H9 (cell line): ENCODE data around the gene EFHD1. TPM values are rescaled to one million over a fixed set of nuclear protein-coding genes. Genes with fewer than 3 reads are reported as not detected.

Source experiments
- DNase-seq: peaks from one replicate; pipeline ENCODE4 v3.0.0-alpha.2; 2017
- H2AFZ ChIP-seq: one replicate; pipeline ENCODE4 v1.6.1; 2013; ENCODE audit warnings: mild to moderate bottlenecking, low read length, control low read depth, moderate library complexity
- H2AK5ac ChIP-seq: 2 replicates; pipeline ENCODE4 v1.6.1; 2013; ENCODE audit warnings: low read length, control low read depth, mixed read lengths; ENCODE audit not compliant: insufficient read length
- H2BK120ac ChIP-seq: one replicate; pipeline ENCODE4 v1.6.1; 2013; ENCODE audit warnings: low read depth, mild to moderate bottlenecking, low read length, control low read depth, inconsistent platforms; ENCODE audit not compliant: poor library complexity, severe bottlenecking
- H2BK12ac ChIP-seq: 2 replicates; pipeline ENCODE4 v1.6.1; 2013; ENCODE audit warnings: low read length, control low read depth, mixed read lengths, low read depth; ENCODE audit not compliant: insufficient read length
- H2BK15ac ChIP-seq: 2 replicates; pipeline ENCODE4 v1.6.1; 2013; ENCODE audit warnings: low read depth, low read length, control low read depth
- H2BK20ac ChIP-seq: one replicate; pipeline ENCODE4 v1.6.1; 2013; ENCODE audit warnings: low read depth, mild to moderate bottlenecking, low read length, control low read depth, inconsistent platforms; ENCODE audit not compliant: poor library complexity, severe bottlenecking
- H2BK5ac ChIP-seq: 2 replicates; pipeline ENCODE4 v1.6.1; 2013; ENCODE audit warnings: low read length, control low read depth, mixed read lengths; ENCODE audit not compliant: insufficient read length
- H3K14ac ChIP-seq: 2 replicates; pipeline ENCODE4 v1.6.1; 2013; ENCODE audit warnings: low read length, control low read depth; ENCODE audit not compliant: insufficient read depth
- H3K18ac ChIP-seq: 2 replicates; pipeline ENCODE4 v1.6.1; 2013; ENCODE audit warnings: low read depth, mild to moderate bottlenecking, mixed read lengths, low read length, control low read depth; ENCODE audit not compliant: insufficient read length
- H3K23ac ChIP-seq: 2 replicates; pipeline ENCODE4 v1.6.1; 2013; ENCODE audit warnings: low read length, control low read depth, mixed read lengths, low read depth; ENCODE audit not compliant: insufficient read length
- H3K23me2 ChIP-seq: 2 replicates; pipeline ENCODE4 v1.6.1; 2013; ENCODE audit warnings: low read depth, mild to moderate bottlenecking, mixed read lengths, low read length, control low read depth; ENCODE audit not compliant: insufficient read length, poor library complexity, severe bottlenecking
- H3K27ac ChIP-seq: 2 replicates; pipeline ENCODE4 v1.5.1; 2013; ENCODE audit warnings: low read length, control low read depth, mixed read lengths, low read depth; ENCODE audit not compliant: insufficient read length
- H3K27me3 ChIP-seq: 2 replicates; pipeline ENCODE4 v1.6.1; 2013; ENCODE audit warnings: low read length, control low read depth, inconsistent platforms; ENCODE audit not compliant: insufficient read depth
- H3K4ac ChIP-seq: 2 replicates; pipeline ENCODE4 v1.6.1; 2013; ENCODE audit warnings: low read depth, mild to moderate bottlenecking, control low read depth, inconsistent platforms, low read length, moderate library complexity
- H3K4me1 ChIP-seq: 2 replicates; pipeline ENCODE4 v1.6.1; 2013; ENCODE audit warnings: low read length, control low read depth, inconsistent platforms; ENCODE audit not compliant: insufficient read depth
- H3K4me2 ChIP-seq: 2 replicates; pipeline ENCODE4 v1.6.1; 2013; ENCODE audit warnings: low read length, control low read depth, mixed read lengths; ENCODE audit not compliant: insufficient read length, insufficient read depth
- H3K56ac ChIP-seq: 2 replicates; pipeline ENCODE4 v1.6.1; 2013; ENCODE audit warnings: low read depth, mild to moderate bottlenecking, mixed read lengths, low read length, control low read depth; ENCODE audit not compliant: insufficient read length
- H3K79me1 ChIP-seq: 2 replicates; pipeline ENCODE4 v1.6.1; 2013; ENCODE audit warnings: low read depth, mild to moderate bottlenecking, moderate library complexity, low read length, control low read depth, inconsistent platforms; ENCODE audit not compliant: insufficient read depth, poor library complexity, severe bottlenecking
- H3K79me2 ChIP-seq: 2 replicates; pipeline ENCODE4 v1.6.1; 2013; ENCODE audit warnings: low read length, control low read depth, inconsistent platforms; ENCODE audit not compliant: insufficient read depth
- H3K9ac ChIP-seq: 2 replicates; pipeline ENCODE4 v1.6.1; 2013; ENCODE audit warnings: low read length, control low read depth, mixed read lengths; ENCODE audit not compliant: insufficient read length; ENCODE audit errors: extremely low read depth
- H3K9me3 ChIP-seq: one replicate; pipeline ENCODE4 v1.6.1; 2013; ENCODE audit warnings: low read depth, low read length, inconsistent platforms; ENCODE audit not compliant: control insufficient read depth
- H3T11ph ChIP-seq: one replicate; pipeline ENCODE4 v1.6.1; 2013; ENCODE audit warnings: mild to moderate bottlenecking, low read length, control low read depth, inconsistent platforms
- H4K20me1 ChIP-seq: one replicate; pipeline ENCODE4 v1.6.1; 2013; ENCODE audit not compliant: control insufficient read depth, insufficient read length, insufficient read depth
- H4K5ac ChIP-seq: 2 replicates; pipeline ENCODE4 v1.6.1; 2013; ENCODE audit warnings: low read depth, mild to moderate bottlenecking, mixed read lengths, low read length, control low read depth; ENCODE audit not compliant: insufficient read length
- H4K8ac ChIP-seq: replicated peaks from 2 replicates; pipeline ENCODE4 v1.6.1; 2013; ENCODE audit warnings: low read length, control low read depth, mixed read lengths, low read depth; ENCODE audit not compliant: insufficient read length
- H4K91ac ChIP-seq: 2 replicates; pipeline ENCODE4 v1.6.1; 2013; ENCODE audit warnings: low read depth, mild to moderate bottlenecking, moderate library complexity, mixed read lengths, low read length, control low read depth; ENCODE audit not compliant: insufficient read length
- H3K27ac Mint-ChIP-seq, 3 experiments: 2 replicates in 2 of 3; 3 replicates in 1 of 3; pipeline ENCODE4 v1.8.0; 2020 to 2021; ENCODE audit warnings: mixed read lengths in 3 of 3, mild to moderate bottlenecking in 1 of 3, moderate library complexity in 1 of 3
- H3K27me3 Mint-ChIP-seq: 2 replicates; pipeline ENCODE4 v1.8.0; 2021; ENCODE audit warnings: low read depth, mild to moderate bottlenecking, moderate library complexity, mixed read lengths
- H3K36me3 Mint-ChIP-seq, 3 experiments: 2 replicates in 2 of 3; 3 replicates in 1 of 3; pipeline ENCODE4 v1.8.0; 2020 to 2021; ENCODE audit warnings: low read depth in 3 of 3, mixed read lengths in 3 of 3; ENCODE audit not compliant: insufficient read depth in 1 of 3
- H3K4me1 Mint-ChIP-seq, 2 experiments: 2 replicates each; pipeline ENCODE4 v1.8.0; 2020; ENCODE audit warnings: mixed read lengths in 2 of 2
- H3K4me3 Mint-ChIP-seq, 2 experiments: 2 replicates in 1 of 2; 3 replicates in 1 of 2; pipeline ENCODE4 v1.8.0; 2020 to 2021; ENCODE audit warnings: mild to moderate bottlenecking in 2 of 2, mixed read lengths in 2 of 2, moderate library complexity in 1 of 2
- H3K9me3 Mint-ChIP-seq, 2 experiments: 2 replicates in 1 of 2; 3 replicates in 1 of 2; pipeline ENCODE4 v1.8.0; 2020; ENCODE audit warnings: mild to moderate bottlenecking in 2 of 2, mixed read lengths in 2 of 2, moderate library complexity in 1 of 2
- WGBS: extraction: QIAGEN DNeasy Blood & Tissue Kit; methylation state at CpG from one replicate; pipeline ENCODE4 v1.1.7; 2013; ENCODE audit warnings: missing lambda C conversion rate, low lambda C conversion rate, mixed read lengths; ENCODE audit not compliant: insufficient read length; ENCODE audit errors: extremely low coverage; 5-methylcytosine and 5-hydroxymethylcytosine counted together
- total RNA-seq: library from RNA; stranded (reverse); gene quantifications from 2 replicates; pipeline ENCODE4 v1.2.1, GENCODE V29; 2021
- TF ChIP-seq, protein P1 (sequence below): fragments of 200-600 bp; sonication (generic); conservative IDR thresholded peaks from 3 replicates; pipeline ENCODE4 v1.8.0; 2021; ENCODE audit warnings: antibody characterized with exemption, mild to moderate bottlenecking

Gene EFHD1
- total RNA-seq, 1 experiment from 2014 or later, result 2.8 TPM

GRCh38 chr2:232707076-232707475, 73.7 kb downstream of the EFHD1 start:
- H3K23me2 ChIP-seq, result no peaks in the 10 kb centered on the region
- no peaks in the 10 kb centered on the region for H3K27me3 ChIP-seq
- H3K4ac ChIP-seq, result no peak overlapping the region
- no peak for DNase-seq
- no peak overlapping the region for H2BK12ac ChIP-seq
- H3K9me3 ChIP-seq, result no peaks in the 10 kb centered on the region
- Mint-ChIP-seq H3K27ac (no peak overlapping the region), H3K9me3 (no peaks in the 10 kb centered on the region), H3K4me3 (no peak overlapping the region), H3K4me1 (no peaks in the 10 kb centered on the region), H3K27me3 (no peaks in the 10 kb centered on the region), H3K36me3 (peaks cover 26 to 53% (median 38%) of the 10 kb centered on the region in 3 experiments; a peak in 6 of 7 replicates)
- H3K18ac ChIP-seq, result no peak overlapping the region
- peaks cover 3% of the 10 kb centered on the region for H3K79me1 ChIP-seq
- H4K8ac ChIP-seq, result no peak overlapping the region
- no peaks in the 10 kb centered on the region for H4K20me1 ChIP-seq
- WGBS, result no CpG with 5 or more reads among the region's 4 CpGs
- no peak overlapping the region for H2AK5ac ChIP-seq
- no peak overlapping the region for H3K23ac ChIP-seq
- no peak overlapping the region for H3T11ph ChIP-seq
- no peak overlapping the region for H3K4me2 ChIP-seq
- no peak overlapping the region for H2BK20ac ChIP-seq
- H4K91ac ChIP-seq, result no peak overlapping the region
- H2BK15ac ChIP-seq, result no peak overlapping the region
- no peak overlapping the region for H2AFZ ChIP-seq
- H3K27ac ChIP-seq, result no peak overlapping the region
- H3K79me2 ChIP-seq, result peaks cover 12% of the 10 kb centered on the region
- TF ChIP-seq, protein P1, sequence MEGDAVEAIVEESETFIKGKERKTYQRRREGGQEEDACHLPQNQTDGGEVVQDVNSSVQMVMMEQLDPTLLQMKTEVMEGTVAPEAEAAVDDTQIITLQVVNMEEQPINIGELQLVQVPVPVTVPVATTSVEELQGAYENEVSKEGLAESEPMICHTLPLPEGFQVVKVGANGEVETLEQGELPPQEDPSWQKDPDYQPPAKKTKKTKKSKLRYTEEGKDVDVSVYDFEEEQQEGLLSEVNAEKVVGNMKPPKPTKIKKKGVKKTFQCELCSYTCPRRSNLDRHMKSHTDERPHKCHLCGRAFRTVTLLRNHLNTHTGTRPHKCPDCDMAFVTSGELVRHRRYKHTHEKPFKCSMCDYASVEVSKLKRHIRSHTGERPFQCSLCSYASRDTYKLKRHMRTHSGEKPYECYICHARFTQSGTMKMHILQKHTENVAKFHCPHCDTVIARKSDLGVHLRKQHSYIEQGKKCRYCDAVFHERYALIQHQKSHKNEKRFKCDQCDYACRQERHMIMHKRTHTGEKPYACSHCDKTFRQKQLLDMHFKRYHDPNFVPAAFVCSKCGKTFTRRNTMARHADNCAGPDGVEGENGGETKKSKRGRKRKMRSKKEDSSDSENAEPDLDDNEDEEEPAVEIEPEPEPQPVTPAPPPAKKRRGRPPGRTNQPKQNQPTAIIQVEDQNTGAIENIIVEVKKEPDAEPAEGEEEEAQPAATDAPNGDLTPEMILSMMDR, result no peak
- no peak overlapping the region for H3K56ac ChIP-seq
- no peak overlapping the region for H2BK5ac ChIP-seq
- H3K9ac ChIP-seq, result no peak overlapping the region
- H3K4me1 ChIP-seq, result no peaks in the 10 kb centered on the region
- H3K14ac ChIP-seq, result no peak overlapping the region
- H2BK120ac ChIP-seq, result no peak overlapping the region
- H4K5ac ChIP-seq, result no peak overlapping the region
